Activated CD4-positive, alpha-beta T cell treated with anti-CD3 and anti-CD28 coated beads, Interleukin-2, amount 50 U/mL, for 24 hours (primary cell): Measurements from ENCODE around the gene SLC30A1.
"Not testable (repeated sequence)": the region's sequence is repeated elsewhere in the genome, so short reads cannot be mapped to it uniquely, and the experiment has no call there.

Experiments
- DNase-seq, 2 donors: peaks; one replicate each; pipeline ENCODE4 v3.0.0-alpha.2; 2020; ENCODE audit warnings: low read depth in 1 of 2, low spot score in 1 of 2

SLC30A1 gene, protein sequence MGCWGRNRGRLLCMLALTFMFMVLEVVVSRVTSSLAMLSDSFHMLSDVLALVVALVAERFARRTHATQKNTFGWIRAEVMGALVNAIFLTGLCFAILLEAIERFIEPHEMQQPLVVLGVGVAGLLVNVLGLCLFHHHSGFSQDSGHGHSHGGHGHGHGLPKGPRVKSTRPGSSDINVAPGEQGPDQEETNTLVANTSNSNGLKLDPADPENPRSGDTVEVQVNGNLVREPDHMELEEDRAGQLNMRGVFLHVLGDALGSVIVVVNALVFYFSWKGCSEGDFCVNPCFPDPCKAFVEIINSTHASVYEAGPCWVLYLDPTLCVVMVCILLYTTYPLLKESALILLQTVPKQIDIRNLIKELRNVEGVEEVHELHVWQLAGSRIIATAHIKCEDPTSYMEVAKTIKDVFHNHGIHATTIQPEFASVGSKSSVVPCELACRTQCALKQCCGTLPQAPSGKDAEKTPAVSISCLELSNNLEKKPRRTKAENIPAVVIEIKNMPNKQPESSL

DNA sequence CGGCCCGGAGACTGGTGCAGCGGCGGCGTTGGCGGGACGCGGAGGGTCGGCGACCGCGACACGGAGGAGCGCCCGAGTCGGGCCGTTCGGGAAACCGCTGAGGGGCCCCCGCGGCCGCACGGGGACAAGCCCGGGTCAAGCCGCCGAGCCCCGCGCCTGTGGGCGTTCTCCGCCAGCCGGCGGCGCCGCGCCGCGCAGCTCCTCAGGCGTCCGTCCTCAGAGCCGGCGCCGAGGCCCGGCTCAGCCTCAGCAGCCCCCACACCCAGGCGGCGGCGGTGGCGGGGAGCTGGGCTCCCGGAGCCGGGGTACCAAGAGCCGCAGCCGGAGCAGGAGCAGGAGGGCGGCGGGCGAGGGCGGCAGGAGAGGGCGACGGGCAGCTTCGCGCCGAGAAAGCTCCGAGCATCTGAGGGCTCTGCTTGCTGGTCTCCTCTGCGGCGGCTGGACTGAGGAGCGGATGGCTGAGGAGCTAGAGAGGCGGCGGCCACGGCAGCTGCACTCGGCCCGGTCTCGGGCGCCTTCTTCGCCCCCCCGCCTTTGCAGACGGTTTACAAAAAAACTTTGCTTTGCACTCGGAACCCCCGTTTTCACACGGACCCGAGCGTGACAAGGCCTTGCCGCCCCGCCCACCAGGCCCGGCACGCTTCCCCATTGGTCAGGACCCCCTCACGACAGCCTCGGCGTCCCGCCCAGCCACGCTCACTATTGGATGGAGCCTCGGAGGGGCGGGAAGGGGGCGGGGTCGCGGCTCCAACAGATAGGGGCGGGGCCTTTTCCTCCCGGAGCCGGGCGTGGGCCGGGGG is at the start of gene SLC30A1:
Gene SLC30A1, minus strand, starts transcription at position 522 of the 800 bp plus-strand sequence. CDS start 549 bp downstream, outside the sequence.
- DNase-seq: peak; percentile 99 to 100

DNA sequence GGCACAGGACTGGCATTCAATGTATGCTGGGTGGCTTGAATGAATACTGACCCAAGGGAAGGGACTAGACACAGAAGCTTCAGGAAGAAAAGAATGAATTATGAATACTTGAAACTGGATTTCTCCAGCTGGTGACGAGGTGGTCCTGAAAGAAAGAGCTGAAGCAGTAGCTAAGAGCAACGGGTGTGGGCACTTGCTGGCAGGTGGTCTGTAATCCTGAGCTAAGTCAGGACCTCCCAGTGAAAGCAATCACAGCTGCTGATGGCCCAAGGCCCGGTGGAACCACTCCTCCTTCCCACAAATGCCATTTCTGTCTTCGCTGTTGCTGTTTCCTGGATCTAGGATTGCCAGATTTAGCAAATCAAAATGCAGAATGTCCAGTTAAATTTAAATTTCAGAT is 49.5 kb upstream of the SLC30A1 start:
- no peak for DNase-seq

DNA sequence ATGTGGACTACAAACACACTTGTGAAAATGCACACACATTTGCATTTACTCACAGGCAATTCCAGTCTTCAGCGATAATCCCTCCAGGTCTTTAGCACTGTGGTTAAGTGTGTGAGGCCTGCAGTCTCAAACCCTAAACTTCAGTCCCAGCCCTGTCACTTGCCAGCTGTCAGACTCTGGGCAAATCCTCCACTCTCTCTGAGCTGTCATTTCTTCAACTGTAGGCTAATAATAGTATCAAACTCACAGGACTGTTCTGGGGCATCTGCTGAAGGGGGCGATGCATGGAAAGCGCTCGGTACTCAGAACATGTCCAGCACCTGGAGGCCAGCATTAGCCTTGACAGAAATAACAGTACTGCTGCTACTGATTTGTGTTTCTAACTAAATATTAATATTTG is 48.3 kb upstream of the SLC30A1 start:
- no peak for DNase-seq

DNA sequence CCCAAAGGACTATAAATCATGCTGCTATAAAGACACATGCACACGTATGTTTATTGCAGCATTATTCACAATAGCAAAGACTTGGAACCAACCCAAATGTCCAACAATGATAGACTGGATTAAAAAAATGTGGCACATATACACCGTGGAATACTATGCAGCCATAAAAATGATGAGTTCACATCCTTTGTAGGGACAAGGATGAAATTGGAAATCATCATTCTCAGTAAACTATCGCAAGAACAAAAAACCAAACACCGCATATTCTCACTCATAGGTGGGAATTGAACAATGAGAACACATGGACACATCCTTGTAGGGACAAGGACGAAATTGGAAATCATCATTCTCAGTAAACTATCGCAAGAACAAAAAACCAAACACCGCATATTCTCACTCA is 46.9 kb upstream of the SLC30A1 start:
- DNase-seq: not testable (repeated sequence)

DNA sequence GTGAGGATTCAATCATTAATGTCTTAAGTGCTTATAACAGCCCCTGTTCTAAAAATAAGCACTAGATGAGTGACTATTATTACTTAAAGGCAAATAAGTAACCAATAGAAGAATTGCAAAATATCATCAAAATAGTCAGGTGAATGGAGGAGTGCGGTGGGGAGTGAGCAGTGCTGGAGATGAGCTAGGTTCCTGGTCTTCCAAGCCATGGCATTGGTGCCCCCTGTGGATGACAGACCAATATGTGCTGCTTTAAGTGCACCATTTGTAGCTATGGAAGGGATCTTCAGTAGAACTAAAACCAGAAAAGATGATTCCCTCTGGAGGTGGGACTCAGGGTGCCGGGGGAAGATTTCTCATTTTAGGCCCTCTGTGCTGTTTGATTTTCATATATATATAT is 46.1 kb upstream of the SLC30A1 start:
- DNase-seq: no peak

DNA sequence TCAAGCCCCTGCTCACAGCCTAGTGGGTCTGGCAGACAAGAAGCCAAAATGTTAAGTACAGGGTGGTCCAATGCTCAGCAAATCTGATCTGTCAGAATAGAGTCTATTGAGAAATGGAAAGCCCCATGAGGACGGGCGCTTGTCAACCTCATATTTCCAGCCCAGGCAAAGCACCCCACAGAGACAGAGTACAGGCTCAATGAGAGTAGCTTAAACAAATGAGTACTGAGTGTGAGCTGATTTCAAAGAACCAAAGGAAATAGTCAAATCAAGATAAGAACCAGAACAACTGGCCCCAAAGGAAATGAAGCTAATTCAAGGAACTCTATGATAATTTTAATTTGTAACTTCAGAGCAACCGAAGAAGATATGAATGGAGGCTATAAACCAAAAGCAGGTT is 44.6 kb upstream of the SLC30A1 start:
- DNase-seq: no peak

DNA sequence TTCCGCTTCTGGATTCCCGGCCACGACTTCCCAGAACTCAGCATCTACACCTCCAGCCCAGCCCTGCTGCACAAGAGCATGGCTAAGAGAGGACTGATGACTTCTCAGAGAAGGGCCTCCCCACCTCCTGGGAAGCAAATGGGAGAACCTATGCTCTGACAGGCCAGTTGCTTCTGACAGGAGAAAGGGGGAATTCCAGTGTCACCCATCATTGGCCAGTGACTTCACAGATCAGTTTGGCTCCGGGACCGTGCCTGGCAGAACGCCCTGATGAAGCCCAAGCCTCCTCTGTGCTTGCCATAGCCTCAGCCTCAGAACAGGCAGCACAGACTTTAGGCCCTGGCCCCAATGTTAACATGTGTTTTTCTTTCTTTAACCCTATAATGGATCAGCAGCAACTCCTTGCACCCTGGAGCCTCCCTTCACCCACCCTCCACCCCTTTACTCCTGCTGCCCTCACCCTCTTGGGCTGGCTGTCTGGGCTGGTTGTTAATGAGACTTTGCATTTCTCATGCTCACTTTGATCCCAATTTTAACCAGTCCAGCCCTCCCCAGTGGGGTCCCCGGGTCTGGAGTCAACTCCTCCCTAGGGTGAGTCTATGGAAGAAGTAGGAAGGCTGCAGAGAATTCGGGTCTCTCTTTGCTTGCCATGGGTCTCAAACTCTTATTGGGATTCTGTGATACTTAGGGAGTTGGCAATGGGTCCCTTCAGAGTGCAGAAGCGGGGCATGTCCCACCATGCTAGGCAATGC is 42.7 kb upstream of the SLC30A1 start:
- DNase-seq: no peak

DNA sequence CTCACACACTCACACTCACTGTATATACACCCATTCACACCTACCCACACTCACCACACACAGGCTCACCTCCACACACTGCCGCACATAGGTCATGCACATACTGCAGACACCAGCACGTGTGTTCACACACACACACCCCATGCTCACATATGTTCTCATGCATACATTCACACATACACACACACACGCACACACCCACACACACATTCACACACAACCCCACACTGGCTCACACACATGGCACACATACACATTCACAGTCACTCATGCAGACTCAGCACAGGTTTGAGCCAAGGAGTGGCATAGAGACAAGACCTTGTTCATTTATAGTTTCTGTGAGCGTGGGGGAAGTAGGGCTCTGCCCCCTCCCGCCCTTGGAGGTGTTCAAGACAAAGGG is 41.1 kb upstream of the SLC30A1 start:
- no peak for DNase-seq

DNA sequence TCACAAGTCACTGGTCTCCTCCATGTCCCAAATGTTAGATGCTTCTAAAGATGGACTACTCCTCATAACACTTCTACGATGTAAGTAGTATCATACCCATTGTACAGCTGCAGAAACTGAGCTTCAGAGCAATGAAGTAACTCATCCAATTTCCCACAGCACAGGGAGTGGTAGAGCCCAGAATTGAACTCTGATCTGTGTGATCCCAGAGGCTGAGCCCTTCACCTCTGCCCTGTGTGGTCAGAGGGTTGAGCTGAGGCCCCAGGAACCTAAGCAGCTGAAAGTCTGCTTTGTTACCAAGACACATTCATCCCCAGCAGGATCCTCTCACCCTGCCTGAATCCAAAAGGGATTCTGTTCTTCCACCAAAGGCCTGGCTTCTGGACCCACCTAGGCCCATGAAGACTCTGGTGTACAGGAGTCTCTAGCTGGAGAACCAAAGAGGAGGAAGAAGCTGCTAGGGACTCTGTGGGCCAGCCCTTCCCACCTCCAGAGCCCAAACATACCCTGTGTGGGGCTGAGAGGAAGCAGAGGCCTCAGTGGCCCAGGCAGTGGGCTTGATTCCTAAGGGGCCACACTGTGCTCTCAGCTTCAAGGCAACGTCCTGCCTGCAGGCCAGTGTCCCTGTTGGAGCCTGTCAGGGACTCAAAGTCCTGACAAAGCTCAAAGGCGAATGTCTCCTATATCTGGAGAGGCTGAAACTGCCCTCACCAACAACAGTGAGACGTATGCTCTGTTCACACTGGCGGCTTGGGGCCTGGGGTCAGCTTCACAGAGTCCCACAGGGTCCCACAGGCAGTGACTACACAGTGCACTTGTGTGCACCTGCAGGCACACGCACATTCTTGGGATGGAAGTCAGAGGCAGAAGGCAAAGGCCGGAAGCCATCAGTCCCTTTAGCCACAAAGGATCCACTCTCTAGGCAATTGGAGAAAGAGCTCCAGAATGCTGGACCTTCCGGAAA is 40.4 kb upstream of the SLC30A1 start:
- DNase-seq: no peak

DNA sequence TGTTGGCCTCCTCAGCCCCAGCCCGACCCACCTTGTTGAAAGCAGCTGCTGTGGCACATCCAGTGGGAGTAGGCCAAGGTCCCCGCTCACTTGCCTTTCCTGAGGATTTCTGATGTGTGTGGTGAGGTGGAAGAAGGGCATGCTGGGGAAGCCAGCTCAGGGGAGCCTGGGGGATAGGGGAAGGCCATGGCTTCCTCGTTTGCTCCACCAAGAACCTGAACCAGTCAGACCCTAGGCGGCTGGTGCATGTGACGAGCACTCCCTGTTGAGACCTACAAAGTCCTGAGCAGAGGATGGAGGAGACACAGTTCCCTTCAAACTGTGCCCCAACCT is 38.0 kb upstream of the SLC30A1 start:
- no peak for DNase-seq

DNA sequence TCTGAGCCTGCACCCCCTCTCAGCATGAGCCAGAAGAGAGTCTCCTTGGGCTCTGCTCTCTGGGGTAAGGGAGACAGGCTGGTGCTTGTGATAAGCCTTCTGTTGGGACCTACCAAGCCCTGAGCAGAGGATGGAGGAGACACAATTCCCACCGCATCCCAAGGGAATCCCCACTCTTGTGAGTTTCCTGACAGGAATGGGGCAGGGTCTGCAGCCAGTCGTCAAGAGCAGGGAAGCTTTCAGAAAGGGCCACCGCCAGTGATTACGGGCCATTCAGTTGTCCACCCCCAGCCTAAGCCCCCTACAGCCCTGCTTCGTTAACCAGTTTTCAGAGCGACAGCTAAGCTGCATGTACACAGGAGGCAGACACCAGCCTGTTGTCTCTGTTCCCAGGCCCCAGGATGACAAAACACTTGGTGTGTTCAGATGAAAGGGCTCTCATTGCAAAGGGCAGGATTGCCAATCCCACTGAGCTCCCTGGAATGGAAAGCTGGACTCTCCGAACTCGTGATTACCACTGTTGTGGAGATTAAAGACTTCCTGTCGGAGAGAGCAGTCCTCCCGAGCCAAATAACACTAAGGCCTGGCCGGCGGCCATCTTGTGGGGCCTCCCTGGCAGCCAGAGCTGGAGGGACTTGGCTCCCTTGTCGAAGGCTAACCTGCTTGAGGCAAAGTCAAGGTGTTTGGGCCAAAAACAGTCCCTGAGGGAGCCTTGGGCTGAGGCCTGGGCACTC is 37.4 kb upstream of the SLC30A1 start:
- no peak for DNase-seq

DNA sequence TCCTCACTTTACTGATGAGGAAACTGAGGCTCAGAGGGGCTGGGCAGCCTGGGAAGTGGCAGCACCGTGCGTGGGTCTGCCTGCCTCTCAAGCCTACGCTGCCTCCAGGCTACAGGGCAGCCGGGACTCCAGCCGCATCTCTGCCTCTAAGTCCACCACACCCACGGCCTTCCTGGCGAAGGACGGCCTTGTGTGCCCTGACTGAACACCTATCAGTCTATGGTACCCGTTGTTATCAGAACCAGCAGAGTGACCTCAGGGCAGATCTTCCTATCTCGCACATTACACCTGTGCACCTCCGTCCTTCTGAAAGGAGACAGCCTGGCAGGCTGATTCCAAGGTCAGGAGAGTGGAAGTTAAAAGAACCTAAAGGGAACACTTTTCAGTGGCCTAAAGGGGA is 35.7 kb upstream of the SLC30A1 start:
- DNase-seq: no peak

DNA sequence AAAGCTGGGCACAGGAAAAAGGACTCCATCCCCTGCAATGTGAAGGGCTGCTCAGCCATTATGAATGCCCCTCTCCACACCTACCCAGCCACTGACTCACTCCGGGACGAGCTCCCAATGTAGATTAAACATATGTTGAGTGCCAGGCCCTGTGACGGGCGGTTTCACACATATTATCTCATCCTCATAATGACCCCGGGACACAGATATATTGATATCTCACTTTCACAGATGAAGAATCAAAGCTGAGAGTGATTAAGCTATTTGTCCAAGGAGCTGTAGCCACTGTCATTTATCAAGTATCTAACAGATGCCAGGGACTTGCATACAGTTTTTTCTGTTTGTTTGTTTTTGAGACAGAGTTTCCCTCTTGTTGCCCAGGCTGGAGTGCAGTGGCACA is 35.0 kb upstream of the SLC30A1 start:
- no peak for DNase-seq

DNA sequence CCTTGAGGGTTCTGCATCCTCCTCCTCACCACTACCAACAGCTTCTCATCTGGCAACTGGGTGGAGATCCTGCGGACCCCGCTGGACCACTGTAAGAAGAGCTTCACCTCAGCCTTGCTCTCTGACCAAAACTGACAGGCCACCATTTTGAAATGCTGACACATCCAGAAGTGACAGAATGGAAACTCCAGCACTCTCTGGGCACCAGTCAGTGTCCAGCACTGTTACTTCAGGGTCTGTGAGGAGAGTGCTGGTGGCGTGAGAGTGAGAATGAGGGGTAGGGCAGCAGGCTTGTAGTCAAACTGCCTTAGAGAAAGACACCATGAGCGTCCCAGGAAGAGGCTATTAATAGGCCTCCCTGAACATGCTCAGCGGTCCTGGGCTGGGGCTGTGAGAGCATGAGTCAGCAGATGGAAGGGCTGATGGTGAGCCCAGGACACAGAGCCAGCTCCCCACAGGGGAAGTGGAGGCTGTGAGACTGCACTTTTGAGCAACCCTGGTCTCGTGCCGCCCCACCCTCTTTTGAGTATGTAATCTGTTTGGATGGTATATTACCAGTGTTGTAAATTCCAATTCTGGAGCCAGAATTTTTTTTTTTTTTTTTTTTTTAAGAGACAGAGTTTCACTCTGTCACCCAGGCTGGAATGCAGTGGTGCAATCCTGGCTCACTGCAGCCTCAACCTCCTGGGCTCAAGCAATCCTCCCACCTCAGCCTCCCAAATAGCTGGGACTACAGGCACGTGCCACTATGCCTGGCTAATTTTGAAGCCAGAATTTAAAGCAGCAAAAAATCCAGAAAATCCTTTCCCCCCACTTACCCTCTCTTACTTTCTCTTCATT is 34.4 kb upstream of the SLC30A1 start:
- no peak for DNase-seq

DNA sequence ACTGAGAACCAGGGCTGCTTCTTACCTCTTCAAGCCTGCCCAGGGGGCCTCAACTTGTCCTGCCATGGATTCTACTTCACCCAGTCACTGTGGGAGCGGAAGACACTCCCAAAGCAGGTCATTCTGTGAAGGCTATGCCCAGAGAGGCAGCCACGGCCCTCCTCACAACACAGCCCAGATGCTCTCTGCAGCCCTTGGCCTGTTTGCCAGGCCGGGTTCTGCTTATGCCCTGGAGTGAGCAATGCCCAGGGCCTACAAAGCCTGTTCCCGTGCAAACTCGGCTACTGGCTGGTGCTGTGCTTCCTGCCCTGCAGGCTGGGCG is 33.8 kb upstream of the SLC30A1 start:
- DNase-seq: no peak

DNA sequence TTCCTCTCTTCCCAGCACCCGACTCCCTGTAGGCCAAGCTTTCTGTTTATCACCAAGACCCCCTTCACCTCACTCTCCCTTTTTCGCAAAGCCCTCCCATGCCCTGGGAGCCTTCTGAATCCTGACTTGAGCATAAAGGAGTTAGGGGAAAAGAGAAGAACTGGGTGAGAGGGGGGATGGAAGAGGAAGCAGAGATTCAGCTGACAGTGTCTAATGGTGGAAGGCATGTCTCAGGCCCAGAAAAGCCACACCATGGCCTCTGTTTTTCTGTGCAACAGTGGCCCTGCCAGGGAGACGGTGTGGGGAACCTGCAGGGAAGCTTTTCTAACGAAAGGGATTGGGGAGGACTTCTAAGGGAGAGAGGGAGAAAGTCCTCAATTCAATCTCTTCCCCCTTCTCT is 32.9 kb upstream of the SLC30A1 start:
- no peak for DNase-seq

DNA sequence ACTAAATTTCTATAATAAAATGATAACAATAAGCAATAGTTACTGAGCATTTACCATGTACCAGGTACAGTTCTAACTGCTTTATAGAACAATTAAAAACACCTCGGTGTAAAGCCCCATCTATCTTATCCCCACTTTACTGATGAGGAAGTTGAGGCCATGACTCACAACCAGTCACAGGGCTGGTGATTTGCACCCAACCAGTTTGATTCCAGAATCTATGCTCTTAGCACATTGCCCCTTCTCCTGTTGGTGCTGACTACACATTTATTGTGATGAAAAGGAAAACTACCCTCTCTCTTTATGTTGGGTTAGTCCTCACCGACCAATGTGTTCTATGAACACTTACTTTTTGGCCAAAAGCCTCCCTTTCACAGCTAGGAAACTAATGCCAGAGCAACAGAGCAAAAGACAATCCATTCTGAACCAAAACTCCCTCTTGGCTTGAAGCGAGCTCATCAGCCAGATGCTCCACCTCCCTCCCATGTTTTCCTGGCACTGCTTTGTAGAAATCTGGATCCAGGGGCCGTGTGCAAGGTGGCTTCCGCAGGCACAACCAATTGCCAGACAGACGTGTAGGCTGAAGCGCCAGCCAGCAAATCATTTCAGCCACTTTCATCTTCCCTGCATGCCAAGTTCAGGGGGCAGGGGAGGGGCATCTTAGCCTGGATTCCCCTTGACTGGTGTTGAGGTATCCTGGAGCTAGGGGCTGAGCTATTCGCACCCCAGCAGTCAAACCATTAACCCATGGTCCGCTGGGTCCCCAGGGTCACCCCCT is 32.0 kb upstream of the SLC30A1 start:
- no peak for DNase-seq
